Endothelial cell of umbilical vein (primary cell): ENCODE data around the gene SMAD7. TPM values are rescaled to one million over a fixed set of nuclear protein-coding genes. Genes with fewer than 3 reads are reported as not detected.

Experiments used
- BruUV-seq: library from RNA; stranded (reverse); fragments of 400-500 nt; replicated peaks from 2 replicates; lab custom pipeline; 2021; lab: Mats Ljungman, UMichigan
- CTCF ChIA-PET: fragments of 300-600, 350-600 bp; sonication (Branson Sonifier 250); formaldehyde crosslinking; loops from one replicate; lab custom pipeline; 2021; ENCODE audit warnings: antibody characterized with exemption, inconsistent platforms; lab: Charles Lee
- POLR2A ChIA-PET: fragments of 300-600, 350-600 bp; sonication (Branson Sonifier 250); formaldehyde crosslinking; loops from one replicate; lab custom pipeline; 2021; ENCODE audit warnings: antibody characterized with exemption, inconsistent platforms; lab: Charles Lee
- DNase-seq: peaks from one replicate; pipeline ENCODE4 v3.0.0-alpha.2; 2011; ENCODE audit warnings: low read depth, low spot score
- FAIRE-seq: peaks from 2 replicates; lab custom pipeline; 2011; peaks lifted over from hg19 to GRCh38; lab: Jason Lieb, UNC
- H2AFZ ChIP-seq: 2 replicates; pipeline ENCODE4 v1.6.0; 2012; ENCODE audit warnings: low read depth, low read length, control low read depth, inconsistent platforms
- H3K27ac ChIP-seq: 2 replicates; pipeline ENCODE4 v1.5.1; 2011; ENCODE audit warnings: low read depth, mild to moderate bottlenecking, control low read depth, low read length, moderate library complexity; ENCODE audit not compliant: insufficient read depth
- H3K27me3 ChIP-seq, 2 experiments: 2 replicates each; pipeline versions ENCODE4 v1.6.0 to v1.6.1; 2011; ENCODE audit warnings: low read length in 2 of 2, mixed read lengths in 1 of 2; ENCODE audit not compliant: control insufficient read depth in 2 of 2, insufficient read depth in 2 of 2
- H3K36me3 ChIP-seq, 2 experiments: 2 replicates in 1 of 2; 3 replicates in 1 of 2; pipeline ENCODE4 v1.5.1; 2011; ENCODE audit warnings: low read length in 2 of 2, mild to moderate bottlenecking in 1 of 2, moderate library complexity in 1 of 2; ENCODE audit not compliant: control insufficient read depth in 2 of 2, insufficient read depth in 2 of 2; ENCODE audit errors: extremely low read depth in 1 of 2
- H3K4me1 ChIP-seq: 3 replicates; pipeline ENCODE4 v1.5.1; 2011; ENCODE audit warnings: mild to moderate bottlenecking, low read length; ENCODE audit not compliant: control insufficient read depth, insufficient read depth; ENCODE audit errors: extremely low read depth
- H3K4me2 ChIP-seq: 2 replicates; pipeline ENCODE4 v1.6.1; 2011; ENCODE audit warnings: low read length, control low read depth, mixed read lengths; ENCODE audit not compliant: insufficient read depth
- H3K4me3 ChIP-seq, 3 experiments: fragments of 200-600 bp in 1 of 3; sonication (generic), shearing (Covaris generic) in 1 of 3; replicated peaks in 1 of 3; 2 replicates each; pipeline ENCODE4 v1.5.1; 2011 to 2016; ENCODE audit warnings: control low read depth in 3 of 3, low read length in 3 of 3, mild to moderate bottlenecking in 2 of 3, inconsistent platforms in 1 of 3, low read depth in 1 of 3, moderate library complexity in 1 of 3; ENCODE audit not compliant: insufficient read depth in 1 of 3
- H3K79me2 ChIP-seq: 2 replicates; pipeline ENCODE4 v1.6.0; 2012; ENCODE audit warnings: low read length, inconsistent platforms; ENCODE audit not compliant: control insufficient read depth, insufficient read depth
- H3K9ac ChIP-seq: replicated peaks from 2 replicates; pipeline ENCODE3; 2011; ENCODE audit warnings: low read length, control low read depth; ENCODE audit not compliant: insufficient read depth; ENCODE audit errors: extremely low read depth
- H3K9me1 ChIP-seq: replicated peaks from 3 replicates; pipeline ENCODE4 v1.6.0; 2011; ENCODE audit warnings: mild to moderate bottlenecking, low read length; ENCODE audit not compliant: control insufficient read depth, insufficient read depth; ENCODE audit errors: extremely low read depth
- H3K9me3 ChIP-seq: replicated peaks from 2 replicates; pipeline ENCODE4 v1.5.1; 2012; ENCODE audit warnings: low read length, inconsistent platforms; ENCODE audit not compliant: control insufficient read depth, insufficient read depth
- H4K20me1 ChIP-seq: replicated peaks from 2 replicates; pipeline ENCODE3; 2011; ENCODE audit warnings: mild to moderate bottlenecking, low read length; ENCODE audit not compliant: control insufficient read depth, insufficient read depth; ENCODE audit errors: extremely low read depth
- CTCF ChIP-seq, 2 donors: IDR thresholded peaks; 1 replicate in 1 of 2; 2 replicates in 1 of 2; pipeline ENCODE4 v1.5.1; 2011; ENCODE audit warnings: low read length in 2 of 2, mild to moderate bottlenecking in 2 of 2, moderate library complexity in 2 of 2, control low read depth in 1 of 2, inconsistent platforms in 1 of 2, low read depth in 1 of 2; ENCODE audit not compliant: insufficient read depth in 1 of 2; ENCODE audit errors: extremely low read depth in 1 of 2
- EZH2 ChIP-seq: IDR thresholded peaks from 2 replicates; pipeline ENCODE4 v1.6.1; 2012; ENCODE audit warnings: borderline replicate concordance, low read depth, mild to moderate bottlenecking, moderate library complexity, low read length, inconsistent platforms; ENCODE audit not compliant: severe bottlenecking
- FOS ChIP-seq: IDR thresholded peaks from 2 replicates; pipeline ENCODE4 v1.6.1; 2011; ENCODE audit warnings: mild to moderate bottlenecking, low read length, moderate library complexity, borderline replicate concordance; ENCODE audit not compliant: insufficient read depth
- MAX ChIP-seq: IDR thresholded peaks from 2 replicates; pipeline ENCODE4 v1.6.1; 2011; ENCODE audit not compliant: insufficient read depth, insufficient read length
- dilution Hi-C: fragments of 300-500 bp; cut with MboI; formaldehyde crosslinking; loops from one replicate; pipeline ENCODE4 v1.15.0; 2019; ENCODE audit warnings: low sequenced_read_pairs; ENCODE audit not compliant: extremely low pct_ligation_motif_present
- intact Hi-C: fragments of 100-400 bp; cut with micrococcal nuclease; formaldehyde crosslinking; loops from one replicate; pipeline ENCODE4 v1.10.0; 2022
- polyA plus RNA-seq, 4 experiments: library from polyadenylated mRNA; depleted of rRNA in 3 of 4; stranded (reverse) in 3 of 4; unstranded in 1 of 4; fragments of >200 nt; gene quantifications; 2 replicates each; pipeline versions ENCODE4 v1.2.1 to v1.2.3, GENCODE V29; 2011 to 2012; ENCODE audit warnings: missing spikeins in 1 of 4
- total RNA-seq: library from RNA; stranded (reverse); gene quantifications from 2 replicates; pipeline ENCODE4 v1.2.3, GENCODE V29; 2021

SMAD7 gene
- total and polyA plus RNA-seq, 2 donors (not counting 3 experiments of a cell fraction or from before 2014, with no cell fraction given) = 3.6 to 8.0 TPM

GRCh38 chr18:48949606-48950535 lies 894 bp downstream of the SMAD7 start:
- H3K4me2 ChIP-seq = peak overlapping the region; percentile 65
- ChIA-PET CTCF (interaction anchor here (0.6 to 1.2 kb wide), 10 partner anchors 10 to 288 kb away, joined by 3 to 10 read pairs (median 4); no protein-coding TSS in a partner anchor), POLR2A (no interaction called here)
- peaks cover 21% of the 10 kb centered on the region for H3K79me2 ChIP-seq
- intact Hi-C loops (loop anchor here (1.0 to 10.0 kb wide), 12 partner anchors 9 to 497 kb away; no protein-coding TSS in a partner anchor), dilution Hi-C loops (no loop called here)
- no TSS peak for BruUV-seq
- H3K4me3 ChIP-seq = peak overlapping the region; percentile 55 to 63 (median 58)
- H3K27ac ChIP-seq = peak overlapping the region; percentile 24
- H3K4me1 ChIP-seq = peaks cover 44% of the 10 kb centered on the region
- H3K9ac ChIP-seq = peak overlapping the region; percentile 84
- no peaks in the 10 kb centered on the region for H3K27me3 ChIP-seq
- TF ChIP-seq CTCF (IDR thresholded peaks at IDR 0.05; ENCODE audit: extremely low read depth in 1 of 2, insufficient read depth in 1 of 2, low read depth in 1 of 2, low read length in 2 of 2) (peak; percentile 17 to 39), FOS (no peak), MAX (no peak), EZH2 (peak; percentile 38)
- no peaks in the 10 kb centered on the region for H3K9me3 ChIP-seq
- H2AFZ ChIP-seq = peak overlapping the region; percentile 31
- H3K9me1 ChIP-seq = no peaks in the 10 kb centered on the region
- peaks cover 4% of the 10 kb centered on the region for H4K20me1 ChIP-seq
- no peaks in the 10 kb centered on the region for H3K36me3 ChIP-seq
- FAIRE-seq = peak; percentile 18
- DNase-seq = peak; percentile 53
